Gastrocnemius medialis (tissue), 4 donors: ENCODE results near the gene RXRG. TPM values are rescaled to one million over a fixed set of nuclear protein-coding genes. Genes with fewer than 3 reads are reported as not detected.

Source experiments
- ATAC-seq, 2 donors: fragments of 150-250 bp; one replicate each; pipeline ENCODE4 v1.9.1; 2016
- DNase-seq, 2 donors: peaks; one replicate each; pipeline ENCODE4 v3.0.0-alpha.2; 2019
- H3K27ac ChIP-seq, 4 donors: fragments of 200-600 bp; sonication (generic); 1 replicate in 1 of 4; 2 replicates in 3 of 4; pipeline ENCODE4 v1.5.1; 2016 to 2018; ENCODE audit warnings: mild to moderate bottlenecking in 2 of 4, moderate library complexity in 1 of 4
- H3K27me3 ChIP-seq, 3 donors: fragments of 200-600 bp; sonication (generic) in 2 of 3; 1 replicate in 1 of 3; 2 replicates in 2 of 3; pipeline versions ENCODE4 v1.5.1 to v1.6.0; 2016 to 2019; ENCODE audit warnings: mild to moderate bottlenecking in 1 of 3, moderate library complexity in 1 of 3
- H3K36me3 ChIP-seq, 2 donors: fragments of 200-600 bp; sonication (generic) in 1 of 2; one replicate each; pipeline ENCODE4 v1.5.1; 2017 to 2018
- H3K4me1 ChIP-seq, 2 donors: fragments of 200-600 bp; sonication (generic) in 1 of 2; one replicate each; pipeline ENCODE4 v1.5.1; 2016 to 2017; ENCODE audit warnings: mild to moderate bottlenecking in 2 of 2
- H3K4me3 ChIP-seq, 4 donors: fragments of 200-600 bp; sonication (generic) in 3 of 4; 1 replicate in 1 of 4; 2 replicates in 3 of 4; pipeline ENCODE4 v1.5.1; 2016 to 2019; ENCODE audit warnings: mild to moderate bottlenecking in 2 of 4
- H3K9me3 ChIP-seq, 3 donors: fragments of 200-600 bp; sonication (generic) in 2 of 3; 1 replicate in 1 of 3; 2 replicates in 2 of 3; pipeline ENCODE4 v1.5.1; 2016 to 2019
- POLR2A ChIP-seq, 2 donors: fragments of 450-650 bp; IDR thresholded peaks; one replicate each; pipeline ENCODE4 v1.6.1; 2017; ENCODE audit warnings: antibody characterized with exemption in 2 of 2, mild to moderate bottlenecking in 2 of 2, moderate library complexity in 2 of 2
- in situ Hi-C, 4 donors: fragments of 200-750 bp; cut with MboI; loops; one replicate each; pipeline versions ENCODE4 v1.15.0 to v1.8.0; 2017; ENCODE audit warnings: low sequenced_read_pairs in 4 of 4
- intact Hi-C: fragments of 100-400 bp; cut with DNase I; formaldehyde crosslinking; loops from one replicate; pipeline ENCODE4 v1.15.1; 2023; ENCODE audit warnings: low total_unique reads
- total RNA-seq, 4 donors: library from RNA; depleted of rRNA; stranded (reverse); fragments of >200 nt; gene quantifications; one replicate each; pipeline versions ENCODE4 v1.1.0 to v1.2.3, GENCODE V29; 2016
- TF ChIP-seq, protein P1 (sequence below), 5 experiments: fragments of 450-650 bp in 3 of 5; fragments of 200-600 bp in 2 of 5; sonication (generic) in 2 of 5; IDR thresholded peaks in 4 of 5; conservative IDR thresholded peaks in 1 of 5; 1 replicate in 4 of 5; 2 replicates in 1 of 5; pipeline ENCODE4 v1.5.1; 2016 to 2019; ENCODE audit warnings: antibody characterized with exemption in 5 of 5, mild to moderate bottlenecking in 3 of 5, moderate library complexity in 3 of 5

Gene RXRG
- total RNA-seq, 4 donors from 2014 or later = 4.2 to 15.9 (median 6.0) TPM

DNA sequence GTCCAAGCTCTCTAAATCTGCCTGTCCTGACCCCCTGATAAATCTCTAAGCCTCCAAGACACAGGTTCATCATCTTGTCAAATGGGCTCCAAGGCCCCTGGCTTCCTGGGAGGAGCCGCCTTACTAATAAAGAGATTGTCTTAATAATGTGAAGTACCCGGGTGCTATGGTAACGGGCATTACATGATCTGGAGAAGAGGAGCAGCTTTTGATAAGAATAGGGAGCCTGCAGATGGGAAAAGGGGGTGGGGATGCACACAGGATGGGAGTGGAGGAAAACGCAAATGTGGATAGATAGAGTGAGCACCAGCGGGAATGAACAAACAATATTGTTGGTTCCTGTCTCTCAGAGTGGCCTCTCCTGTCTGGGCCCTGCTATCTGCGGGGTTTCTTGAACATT is 11.9 kb upstream of the RXRG start:
- no peak for ATAC-seq
- Histone ChIP-seq H3K9me3 (no peaks in the 10 kb centered on the region), H3K4me1 (no peaks in the 10 kb centered on the region), H3K36me3 (no peaks in the 10 kb centered on the region), H3K27me3 (no peaks in the 10 kb centered on the region), H3K27ac (no peak overlapping the region), H3K4me3 (no peak overlapping the region)
- in situ Hi-C loops = no loop called here
- intact Hi-C loops = no loop called here
- no peak for DNase-seq
- no peak for TF ChIP-seq POLR2A (IDR thresholded peaks at IDR 0.05)
- TF ChIP-seq, protein P1, sequence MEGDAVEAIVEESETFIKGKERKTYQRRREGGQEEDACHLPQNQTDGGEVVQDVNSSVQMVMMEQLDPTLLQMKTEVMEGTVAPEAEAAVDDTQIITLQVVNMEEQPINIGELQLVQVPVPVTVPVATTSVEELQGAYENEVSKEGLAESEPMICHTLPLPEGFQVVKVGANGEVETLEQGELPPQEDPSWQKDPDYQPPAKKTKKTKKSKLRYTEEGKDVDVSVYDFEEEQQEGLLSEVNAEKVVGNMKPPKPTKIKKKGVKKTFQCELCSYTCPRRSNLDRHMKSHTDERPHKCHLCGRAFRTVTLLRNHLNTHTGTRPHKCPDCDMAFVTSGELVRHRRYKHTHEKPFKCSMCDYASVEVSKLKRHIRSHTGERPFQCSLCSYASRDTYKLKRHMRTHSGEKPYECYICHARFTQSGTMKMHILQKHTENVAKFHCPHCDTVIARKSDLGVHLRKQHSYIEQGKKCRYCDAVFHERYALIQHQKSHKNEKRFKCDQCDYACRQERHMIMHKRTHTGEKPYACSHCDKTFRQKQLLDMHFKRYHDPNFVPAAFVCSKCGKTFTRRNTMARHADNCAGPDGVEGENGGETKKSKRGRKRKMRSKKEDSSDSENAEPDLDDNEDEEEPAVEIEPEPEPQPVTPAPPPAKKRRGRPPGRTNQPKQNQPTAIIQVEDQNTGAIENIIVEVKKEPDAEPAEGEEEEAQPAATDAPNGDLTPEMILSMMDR (IDR thresholded peaks at IDR 0.05 in 4 of 5, conservative IDR thresholded peaks at IDR 0.05 in 1 of 5) = no peak

DNA sequence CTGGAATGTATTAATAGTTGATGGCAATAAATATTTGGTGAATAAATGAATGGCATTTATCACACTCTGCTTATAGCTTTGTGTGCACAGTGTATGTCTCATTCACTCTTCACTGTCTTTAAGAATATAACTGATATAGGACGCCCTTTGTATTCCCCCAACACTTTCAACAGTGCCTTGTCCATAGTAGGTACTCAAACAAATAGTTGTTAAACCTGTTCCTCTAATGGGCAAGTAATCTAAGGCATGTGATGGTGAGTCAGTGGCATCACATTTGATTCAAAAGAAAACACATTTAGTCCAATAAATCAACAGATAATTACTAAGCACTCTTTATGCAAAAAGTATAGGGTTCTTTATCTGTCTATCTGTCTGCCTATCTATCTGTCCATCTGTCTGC is 11.2 kb upstream of the RXRG start:
- Histone ChIP-seq H3K4me3 (no peak overlapping the region), H3K4me1 (no peaks in the 10 kb centered on the region), H3K27me3 (no peaks in the 10 kb centered on the region), H3K27ac (no peak overlapping the region), H3K36me3 (no peaks in the 10 kb centered on the region), H3K9me3 (no peaks in the 10 kb centered on the region)
- ATAC-seq = no peak
- TF ChIP-seq POLR2A (IDR thresholded peaks at IDR 0.05) = no peak
- TF ChIP-seq, protein P1 (IDR thresholded peaks at IDR 0.05 in 4 of 5, conservative IDR thresholded peaks at IDR 0.05 in 1 of 5) = no peak
- in situ Hi-C loops = no loop called here
- no peak for DNase-seq
- intact Hi-C loops = no loop called here

DNA sequence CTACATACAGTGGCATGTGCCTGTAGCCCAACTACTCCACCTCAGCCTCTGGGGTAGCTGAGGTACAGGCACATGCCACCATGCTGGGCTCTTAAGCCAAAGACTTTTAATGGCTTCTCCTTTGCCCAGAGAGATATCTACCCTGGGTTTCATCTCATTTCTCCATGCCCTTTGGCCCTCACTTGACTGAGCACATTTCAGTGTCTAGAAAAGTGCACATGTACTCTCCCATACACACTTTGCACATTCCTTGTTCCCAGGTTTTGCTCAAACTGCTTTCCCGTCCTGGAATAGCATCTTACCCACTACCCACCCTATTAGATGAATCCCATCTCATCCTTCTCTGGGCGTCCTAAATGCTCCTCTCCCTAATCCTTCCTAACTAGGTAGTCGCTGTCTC is 10.2 kb upstream of the RXRG start:
- no peaks in the 10 kb centered on the region for H3K36me3 ChIP-seq
- H3K27ac ChIP-seq = no peak overlapping the region
- no peaks in the 10 kb centered on the region for H3K27me3 ChIP-seq
- H3K9me3 ChIP-seq = no peaks in the 10 kb centered on the region
- DNase-seq (no peak), ATAC-seq (no peak)
- H3K4me1 ChIP-seq = no peaks in the 10 kb centered on the region
- H3K4me3 ChIP-seq = no peak overlapping the region
- TF ChIP-seq, protein P1 (IDR thresholded peaks at IDR 0.05 in 4 of 5, conservative IDR thresholded peaks at IDR 0.05 in 1 of 5) = no peak
- TF ChIP-seq POLR2A (IDR thresholded peaks at IDR 0.05) = no peak
- in situ Hi-C loops = no loop called here
- intact Hi-C loops = no loop called here

DNA sequence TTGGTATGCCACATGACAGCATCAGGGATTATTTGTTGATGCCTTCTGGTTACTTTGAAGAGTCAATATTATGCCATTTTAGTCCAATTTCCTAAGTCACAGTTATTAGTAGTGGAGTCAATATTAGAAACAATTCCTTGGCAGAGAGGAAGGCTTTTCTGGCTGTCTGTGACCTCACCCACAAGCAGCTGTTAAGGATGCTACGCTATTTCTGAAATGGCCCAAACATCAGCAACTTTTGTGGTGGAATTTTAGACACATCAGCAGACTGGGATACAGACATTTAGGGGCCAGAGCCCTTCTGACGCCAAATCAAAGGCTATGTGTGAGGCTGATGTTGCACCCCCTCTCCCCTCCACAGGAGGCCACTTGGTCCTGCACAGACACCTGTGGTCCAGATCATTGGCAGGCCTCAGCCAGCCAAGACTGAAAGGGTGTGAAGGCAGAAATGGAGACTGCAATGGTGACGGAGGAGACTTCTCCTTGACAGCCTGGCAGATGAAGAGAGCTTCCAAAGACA is 9.2 kb upstream of the RXRG start:
- no peaks in the 10 kb centered on the region for H3K4me1 ChIP-seq
- no peak overlapping the region for H3K27ac ChIP-seq
- ATAC-seq (no peak), DNase-seq (no peak)
- no peaks in the 10 kb centered on the region for H3K27me3 ChIP-seq
- intact Hi-C loops (no loop called here), in situ Hi-C loops (no loop called here)
- H3K9me3 ChIP-seq = no peaks in the 10 kb centered on the region
- H3K4me3 ChIP-seq = no peak overlapping the region
- H3K36me3 ChIP-seq = no peaks in the 10 kb centered on the region
- TF ChIP-seq, protein P1 (IDR thresholded peaks at IDR 0.05 in 4 of 5, conservative IDR thresholded peaks at IDR 0.05 in 1 of 5) = no peak
- no peak for TF ChIP-seq POLR2A (IDR thresholded peaks at IDR 0.05)
